H9 (cell line): ENCODE measurements around the gene OR2AT4. TPM values are rescaled to one million over a fixed set of nuclear protein-coding genes. Genes with fewer than 3 reads are reported as not detected.

ENCODE experiments used
- DNase-seq: peaks from one replicate; pipeline ENCODE4 v3.0.0-alpha.2; 2017
- H2AFZ ChIP-seq: one replicate; pipeline ENCODE4 v1.6.1; 2013; ENCODE audit warnings: mild to moderate bottlenecking, low read length, control low read depth, moderate library complexity
- H2AK5ac ChIP-seq: 2 replicates; pipeline ENCODE4 v1.6.1; 2013; ENCODE audit warnings: low read length, control low read depth, mixed read lengths; ENCODE audit not compliant: insufficient read length
- H2BK120ac ChIP-seq: one replicate; pipeline ENCODE4 v1.6.1; 2013; ENCODE audit warnings: low read depth, mild to moderate bottlenecking, low read length, control low read depth, inconsistent platforms; ENCODE audit not compliant: poor library complexity, severe bottlenecking
- H2BK12ac ChIP-seq: 2 replicates; pipeline ENCODE4 v1.6.1; 2013; ENCODE audit warnings: low read length, control low read depth, mixed read lengths, low read depth; ENCODE audit not compliant: insufficient read length
- H2BK15ac ChIP-seq: 2 replicates; pipeline ENCODE4 v1.6.1; 2013; ENCODE audit warnings: low read depth, low read length, control low read depth
- H2BK20ac ChIP-seq: one replicate; pipeline ENCODE4 v1.6.1; 2013; ENCODE audit warnings: low read depth, mild to moderate bottlenecking, low read length, control low read depth, inconsistent platforms; ENCODE audit not compliant: poor library complexity, severe bottlenecking
- H2BK5ac ChIP-seq: 2 replicates; pipeline ENCODE4 v1.6.1; 2013; ENCODE audit warnings: low read length, control low read depth, mixed read lengths; ENCODE audit not compliant: insufficient read length
- H3K14ac ChIP-seq: 2 replicates; pipeline ENCODE4 v1.6.1; 2013; ENCODE audit warnings: low read length, control low read depth; ENCODE audit not compliant: insufficient read depth
- H3K18ac ChIP-seq: 2 replicates; pipeline ENCODE4 v1.6.1; 2013; ENCODE audit warnings: low read depth, mild to moderate bottlenecking, mixed read lengths, low read length, control low read depth; ENCODE audit not compliant: insufficient read length
- H3K23ac ChIP-seq: 2 replicates; pipeline ENCODE4 v1.6.1; 2013; ENCODE audit warnings: low read length, control low read depth, mixed read lengths, low read depth; ENCODE audit not compliant: insufficient read length
- H3K23me2 ChIP-seq: 2 replicates; pipeline ENCODE4 v1.6.1; 2013; ENCODE audit warnings: low read depth, mild to moderate bottlenecking, mixed read lengths, low read length, control low read depth; ENCODE audit not compliant: insufficient read length, poor library complexity, severe bottlenecking
- H3K27ac ChIP-seq: 2 replicates; pipeline ENCODE4 v1.5.1; 2013; ENCODE audit warnings: low read length, control low read depth, mixed read lengths, low read depth; ENCODE audit not compliant: insufficient read length
- H3K27me3 ChIP-seq: 2 replicates; pipeline ENCODE4 v1.6.1; 2013; ENCODE audit warnings: low read length, control low read depth, inconsistent platforms; ENCODE audit not compliant: insufficient read depth
- H3K4ac ChIP-seq: 2 replicates; pipeline ENCODE4 v1.6.1; 2013; ENCODE audit warnings: low read depth, mild to moderate bottlenecking, control low read depth, inconsistent platforms, low read length, moderate library complexity
- H3K4me1 ChIP-seq: 2 replicates; pipeline ENCODE4 v1.6.1; 2013; ENCODE audit warnings: low read length, control low read depth, inconsistent platforms; ENCODE audit not compliant: insufficient read depth
- H3K4me2 ChIP-seq: 2 replicates; pipeline ENCODE4 v1.6.1; 2013; ENCODE audit warnings: low read length, control low read depth, mixed read lengths; ENCODE audit not compliant: insufficient read length, insufficient read depth
- H3K56ac ChIP-seq: 2 replicates; pipeline ENCODE4 v1.6.1; 2013; ENCODE audit warnings: low read depth, mild to moderate bottlenecking, mixed read lengths, low read length, control low read depth; ENCODE audit not compliant: insufficient read length
- H3K79me1 ChIP-seq: 2 replicates; pipeline ENCODE4 v1.6.1; 2013; ENCODE audit warnings: low read depth, mild to moderate bottlenecking, moderate library complexity, low read length, control low read depth, inconsistent platforms; ENCODE audit not compliant: insufficient read depth, poor library complexity, severe bottlenecking
- H3K79me2 ChIP-seq: 2 replicates; pipeline ENCODE4 v1.6.1; 2013; ENCODE audit warnings: low read length, control low read depth, inconsistent platforms; ENCODE audit not compliant: insufficient read depth
- H3K9ac ChIP-seq: 2 replicates; pipeline ENCODE4 v1.6.1; 2013; ENCODE audit warnings: low read length, control low read depth, mixed read lengths; ENCODE audit not compliant: insufficient read length; ENCODE audit errors: extremely low read depth
- H3K9me3 ChIP-seq: one replicate; pipeline ENCODE4 v1.6.1; 2013; ENCODE audit warnings: low read depth, low read length, inconsistent platforms; ENCODE audit not compliant: control insufficient read depth
- H3T11ph ChIP-seq: one replicate; pipeline ENCODE4 v1.6.1; 2013; ENCODE audit warnings: mild to moderate bottlenecking, low read length, control low read depth, inconsistent platforms
- H4K20me1 ChIP-seq: one replicate; pipeline ENCODE4 v1.6.1; 2013; ENCODE audit not compliant: control insufficient read depth, insufficient read length, insufficient read depth
- H4K5ac ChIP-seq: 2 replicates; pipeline ENCODE4 v1.6.1; 2013; ENCODE audit warnings: low read depth, mild to moderate bottlenecking, mixed read lengths, low read length, control low read depth; ENCODE audit not compliant: insufficient read length
- H4K8ac ChIP-seq: replicated peaks from 2 replicates; pipeline ENCODE4 v1.6.1; 2013; ENCODE audit warnings: low read length, control low read depth, mixed read lengths, low read depth; ENCODE audit not compliant: insufficient read length
- H4K91ac ChIP-seq: 2 replicates; pipeline ENCODE4 v1.6.1; 2013; ENCODE audit warnings: low read depth, mild to moderate bottlenecking, moderate library complexity, mixed read lengths, low read length, control low read depth; ENCODE audit not compliant: insufficient read length
- H3K27ac Mint-ChIP-seq, 3 experiments: 2 replicates in 2 of 3; 3 replicates in 1 of 3; pipeline ENCODE4 v1.8.0; 2020 to 2021; ENCODE audit warnings: mixed read lengths in 3 of 3, mild to moderate bottlenecking in 1 of 3, moderate library complexity in 1 of 3
- H3K27me3 Mint-ChIP-seq: 2 replicates; pipeline ENCODE4 v1.8.0; 2021; ENCODE audit warnings: low read depth, mild to moderate bottlenecking, moderate library complexity, mixed read lengths
- H3K36me3 Mint-ChIP-seq, 3 experiments: 2 replicates in 2 of 3; 3 replicates in 1 of 3; pipeline ENCODE4 v1.8.0; 2020 to 2021; ENCODE audit warnings: low read depth in 3 of 3, mixed read lengths in 3 of 3; ENCODE audit not compliant: insufficient read depth in 1 of 3
- H3K4me1 Mint-ChIP-seq, 2 experiments: 2 replicates each; pipeline ENCODE4 v1.8.0; 2020; ENCODE audit warnings: mixed read lengths in 2 of 2
- H3K4me3 Mint-ChIP-seq, 2 experiments: 2 replicates in 1 of 2; 3 replicates in 1 of 2; pipeline ENCODE4 v1.8.0; 2020 to 2021; ENCODE audit warnings: mild to moderate bottlenecking in 2 of 2, mixed read lengths in 2 of 2, moderate library complexity in 1 of 2
- H3K9me3 Mint-ChIP-seq, 2 experiments: 2 replicates in 1 of 2; 3 replicates in 1 of 2; pipeline ENCODE4 v1.8.0; 2020; ENCODE audit warnings: mild to moderate bottlenecking in 2 of 2, mixed read lengths in 2 of 2, moderate library complexity in 1 of 2
- WGBS: extraction: QIAGEN DNeasy Blood & Tissue Kit; methylation state at CpG from one replicate; pipeline ENCODE4 v1.1.7; 2013; ENCODE audit warnings: missing lambda C conversion rate, low lambda C conversion rate, mixed read lengths; ENCODE audit not compliant: insufficient read length; ENCODE audit errors: extremely low coverage; 5-methylcytosine and 5-hydroxymethylcytosine counted together
- total RNA-seq: library from RNA; stranded (reverse); gene quantifications from 2 replicates; pipeline ENCODE4 v1.2.1, GENCODE V29; 2021
- TF ChIP-seq, protein P1 (sequence below): fragments of 200-600 bp; sonication (generic); conservative IDR thresholded peaks from 3 replicates; pipeline ENCODE4 v1.8.0; 2021; ENCODE audit warnings: antibody characterized with exemption, mild to moderate bottlenecking

OR2AT4 gene
- total RNA-seq, 1 experiment from 2014 or later = not detected

DNA sequence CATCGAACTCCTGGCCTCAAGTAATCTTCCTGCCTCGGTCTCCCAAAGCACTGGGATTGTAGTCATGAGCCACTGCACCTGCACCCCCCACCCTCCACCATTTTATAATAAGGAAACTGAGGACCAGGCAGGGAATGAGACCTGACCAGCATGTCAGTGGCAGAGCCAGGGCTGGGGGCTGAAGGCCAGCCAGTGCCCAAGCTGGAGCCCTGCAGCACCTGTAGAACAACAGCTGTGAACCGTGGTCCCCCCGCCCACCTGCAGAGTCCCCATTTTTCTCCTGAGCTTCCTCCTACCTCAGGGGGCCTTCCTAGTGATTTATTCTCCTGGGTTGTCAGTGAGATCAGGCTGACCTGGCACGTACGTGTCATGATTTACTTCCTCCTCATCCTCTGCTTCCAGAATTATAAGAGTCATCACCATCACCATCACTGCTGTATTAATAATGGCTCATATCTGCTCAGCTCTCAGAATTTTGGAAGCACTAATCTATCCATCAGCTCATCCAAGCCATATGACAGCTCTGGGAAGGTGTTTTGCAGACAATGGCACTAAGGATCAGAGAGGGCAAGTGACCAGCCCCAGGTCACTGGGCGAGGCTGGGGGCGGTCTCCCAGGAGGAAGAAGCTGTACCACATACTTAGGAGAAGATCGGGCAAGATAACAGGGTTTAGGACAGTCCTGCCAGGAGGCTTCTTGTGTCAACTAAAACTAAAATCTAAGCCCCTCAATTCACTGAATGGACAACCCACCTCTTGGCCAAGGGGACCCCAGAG is 48.7 kb upstream of the OR2AT4 start:
- Histone ChIP-seq H4K20me1 (no peaks in the 10 kb centered on the region), H3K9me3 (no peaks in the 10 kb centered on the region), H3K56ac (no peak overlapping the region), H3K23me2 (no peaks in the 10 kb centered on the region), H3K4ac (no peak overlapping the region), H2BK5ac (no peak overlapping the region), H2BK12ac (no peak overlapping the region), H3T11ph (no peak overlapping the region), H3K4me1 (peaks cover 5% of the 10 kb centered on the region), H3K14ac (no peak overlapping the region), H2BK20ac (no peak overlapping the region), H2BK15ac (no peak overlapping the region), H3K18ac (no peak overlapping the region), H2BK120ac (no peak overlapping the region), H3K23ac (no peak overlapping the region), H3K9ac (no peak overlapping the region), H2AK5ac (no peak overlapping the region), H3K27ac (no peak overlapping the region), H4K8ac (no peak overlapping the region), H3K27me3 (no peaks in the 10 kb centered on the region), H3K79me2 (no peaks in the 10 kb centered on the region), H3K4me2 (no peak overlapping the region), H4K5ac (no peak overlapping the region), H2AFZ (no peak overlapping the region), H3K79me1 (no peaks in the 10 kb centered on the region), H4K91ac (no peak overlapping the region)
- Mint-ChIP-seq H3K36me3 (no peaks in the 10 kb centered on the region), H3K4me1 (peaks cover 3 to 8% of the 10 kb centered on the region in 2 experiments; a peak in 3 of 4 replicates), H3K9me3 (no peaks in the 10 kb centered on the region), H3K27me3 (peaks cover 10% of the 10 kb centered on the region), H3K27ac (no peak overlapping the region), H3K4me3 (no peak overlapping the region)
- TF ChIP-seq, protein P1, sequence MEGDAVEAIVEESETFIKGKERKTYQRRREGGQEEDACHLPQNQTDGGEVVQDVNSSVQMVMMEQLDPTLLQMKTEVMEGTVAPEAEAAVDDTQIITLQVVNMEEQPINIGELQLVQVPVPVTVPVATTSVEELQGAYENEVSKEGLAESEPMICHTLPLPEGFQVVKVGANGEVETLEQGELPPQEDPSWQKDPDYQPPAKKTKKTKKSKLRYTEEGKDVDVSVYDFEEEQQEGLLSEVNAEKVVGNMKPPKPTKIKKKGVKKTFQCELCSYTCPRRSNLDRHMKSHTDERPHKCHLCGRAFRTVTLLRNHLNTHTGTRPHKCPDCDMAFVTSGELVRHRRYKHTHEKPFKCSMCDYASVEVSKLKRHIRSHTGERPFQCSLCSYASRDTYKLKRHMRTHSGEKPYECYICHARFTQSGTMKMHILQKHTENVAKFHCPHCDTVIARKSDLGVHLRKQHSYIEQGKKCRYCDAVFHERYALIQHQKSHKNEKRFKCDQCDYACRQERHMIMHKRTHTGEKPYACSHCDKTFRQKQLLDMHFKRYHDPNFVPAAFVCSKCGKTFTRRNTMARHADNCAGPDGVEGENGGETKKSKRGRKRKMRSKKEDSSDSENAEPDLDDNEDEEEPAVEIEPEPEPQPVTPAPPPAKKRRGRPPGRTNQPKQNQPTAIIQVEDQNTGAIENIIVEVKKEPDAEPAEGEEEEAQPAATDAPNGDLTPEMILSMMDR = no peak
- no CpG with 5 or more reads among the region's 9 CpGs for WGBS
- no peak for DNase-seq
